NCI-H82 treated with DMSO at 0.1 percent for 48 hours (cell line): ENCODE measurements around the gene MATCAP1.

Source experiments
- DNase-seq: peaks from one replicate; lab custom pipeline; 2025; ENCODE audit not compliant: unreplicated experiment; lab: John Stamatoyannopoulos, UW

The MATCAP1 gene

GRCh38 chr16:67183627-67184452 lies at the start of gene MATCAP1:
TSS of gene MATCAP1 (minus strand) at chr16:67183963. CDS start at chr16:67180610, 3,353 bp downstream.
- peak; percentile 96 for DNase-seq

GRCh38 chr16:67230809-67231660 lies 47.3 kb upstream of the MATCAP1 start:
- no peak for DNase-seq

- no peak for DNase-seq
Observed at GRCh38 chr16:67229906-67230808, 46.4 kb upstream of the MATCAP1 start.

- DNase-seq = no peak
Observed at GRCh38 chr16:67228905-67229304, 45.1 kb upstream of the MATCAP1 start.

DNA sequence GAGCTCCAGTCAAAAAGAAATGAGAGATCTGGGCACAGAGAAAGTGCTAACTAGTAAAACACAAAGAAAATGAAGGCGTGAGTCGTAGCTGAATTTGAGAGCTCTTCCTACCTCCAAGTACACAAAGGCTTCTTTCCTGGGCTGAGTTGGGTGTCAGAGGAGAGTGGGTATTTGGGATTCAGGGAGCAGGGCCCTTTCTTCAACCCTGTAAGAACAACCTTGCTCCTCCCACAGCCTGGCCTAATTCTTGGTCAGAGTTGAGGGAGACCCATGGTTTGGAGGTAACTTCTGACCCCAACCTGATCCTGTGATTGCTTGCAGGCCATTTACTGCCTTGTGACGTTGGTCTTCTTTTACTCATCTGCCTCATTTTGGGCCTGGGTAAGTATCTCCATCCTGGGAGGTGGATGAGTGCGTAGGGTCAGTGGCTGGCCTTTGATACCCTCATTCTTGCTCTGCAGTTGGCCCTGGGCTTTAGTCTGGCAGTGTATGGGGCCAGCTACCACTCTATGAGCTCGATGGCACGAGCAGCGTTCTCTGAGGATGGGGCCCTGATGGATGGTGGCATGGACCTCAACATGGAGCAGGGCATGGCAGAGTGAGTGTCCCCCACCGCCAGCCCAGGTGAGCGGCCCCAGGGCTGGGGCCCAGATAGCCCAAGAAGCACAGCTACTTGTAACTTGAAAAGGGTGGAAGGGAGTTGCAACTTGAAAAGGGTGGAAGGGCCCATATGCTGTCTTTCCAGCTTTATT lies 44.4 kb upstream of the MATCAP1 start:
- DNase-seq = no peak

- DNase-seq = no peak
Observed at GRCh38 chr16:67227567-67227921, 43.8 kb upstream of the MATCAP1 start.

GRCh38 chr16:67226804-67227566 lies 43.2 kb upstream of the MATCAP1 start, which contains the start of gene TMEM208:
TSS of gene TMEM208 (plus strand) at chr16:67227130. CDS start at chr16:67227219, 89 bp downstream.
- DNase-seq = peak; percentile 92

- DNase-seq = no peak
Observed at GRCh38 chr16:67226295-67226803, 42.6 kb upstream of the MATCAP1 start.

DNA sequence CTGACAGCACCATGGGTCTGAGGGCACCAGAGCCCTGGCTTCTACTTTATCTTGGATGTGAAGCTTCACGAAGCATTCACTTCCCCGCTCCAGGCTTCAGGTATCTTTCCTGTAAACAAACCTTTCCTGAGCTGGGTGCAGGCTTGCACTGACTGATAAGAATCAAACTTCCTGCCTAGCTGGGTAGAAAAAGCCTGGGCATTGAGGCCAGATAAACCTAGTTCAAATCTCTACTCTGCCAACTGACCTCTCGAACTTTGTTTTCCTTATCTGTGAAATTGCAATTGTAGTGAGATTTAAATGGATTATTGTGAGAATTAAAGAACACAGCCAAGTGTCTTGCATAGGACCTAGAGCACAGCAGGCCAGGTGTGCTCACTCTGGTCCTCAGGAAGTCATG lies 40.2 kb upstream of the MATCAP1 start:
- DNase-seq = no peak

DNA sequence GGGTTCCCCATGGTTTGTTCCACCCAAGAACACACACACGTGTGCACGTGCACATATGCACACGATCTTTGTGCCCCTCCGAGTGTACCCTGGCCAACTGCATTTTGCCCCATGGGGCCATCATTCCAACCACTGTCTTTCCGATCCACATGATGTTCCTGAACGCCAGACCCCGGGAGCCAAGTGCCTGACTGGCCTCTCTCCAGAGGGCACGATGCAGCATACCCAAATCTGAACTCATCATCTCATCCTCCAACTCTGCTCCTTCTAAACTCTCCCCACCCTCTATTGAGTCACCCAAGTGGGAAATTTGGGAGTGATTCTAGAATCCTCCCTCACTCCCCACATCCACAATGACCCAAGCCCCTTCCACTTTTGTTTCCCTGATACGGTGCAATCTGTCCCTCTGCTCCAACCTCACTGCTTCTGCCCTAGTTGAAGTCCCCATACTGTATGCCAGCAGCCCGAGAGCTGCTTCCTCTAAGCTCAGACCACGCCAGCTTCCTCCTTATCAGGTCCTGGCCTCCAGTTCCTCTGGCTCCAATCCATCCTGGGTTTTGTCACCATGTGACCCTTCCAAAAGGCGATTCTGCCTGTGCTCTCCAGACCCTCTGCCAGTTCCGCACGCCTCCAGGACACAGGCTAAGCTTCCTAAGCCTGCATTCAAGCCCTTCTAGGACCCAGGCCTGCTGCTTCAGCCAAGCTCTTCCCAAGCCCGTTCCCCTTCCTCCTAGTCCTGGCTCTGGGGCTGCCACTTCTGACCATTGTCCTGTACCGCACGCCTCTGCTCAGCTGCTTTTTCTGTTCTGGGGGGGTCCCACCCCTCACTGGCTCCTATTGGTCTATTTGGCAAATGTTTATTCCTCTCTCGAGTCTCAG lies 33.1 kb upstream of the MATCAP1 start:
- no peak for DNase-seq

GRCh38 chr16:67215706-67216105 lies 31.9 kb upstream of the MATCAP1 start:
- DNase-seq = no peak

GRCh38 chr16:67213197-67214019 lies 29.6 kb upstream of the MATCAP1 start:
- DNase-seq = no peak

DNA sequence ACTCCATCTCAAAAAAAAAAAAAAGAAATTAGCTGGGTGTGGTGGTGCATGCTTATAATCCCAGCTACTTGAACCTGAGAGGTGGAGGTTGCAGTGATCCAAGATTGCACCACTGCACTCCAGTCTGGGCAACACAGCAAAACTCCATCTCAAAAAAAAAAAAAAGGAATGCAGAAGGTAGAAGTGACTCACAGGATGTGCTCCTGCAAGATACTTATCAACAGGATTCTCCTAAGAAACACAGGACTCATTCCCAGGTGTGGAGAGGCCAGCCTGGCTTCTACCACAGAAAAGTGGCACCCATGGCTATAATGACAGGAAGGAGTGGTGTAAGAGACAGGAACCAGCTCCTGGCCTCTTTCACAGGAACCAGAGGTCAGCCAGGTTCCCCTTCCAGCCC lies 29.0 kb upstream of the MATCAP1 start:
- no peak for DNase-seq

DNA sequence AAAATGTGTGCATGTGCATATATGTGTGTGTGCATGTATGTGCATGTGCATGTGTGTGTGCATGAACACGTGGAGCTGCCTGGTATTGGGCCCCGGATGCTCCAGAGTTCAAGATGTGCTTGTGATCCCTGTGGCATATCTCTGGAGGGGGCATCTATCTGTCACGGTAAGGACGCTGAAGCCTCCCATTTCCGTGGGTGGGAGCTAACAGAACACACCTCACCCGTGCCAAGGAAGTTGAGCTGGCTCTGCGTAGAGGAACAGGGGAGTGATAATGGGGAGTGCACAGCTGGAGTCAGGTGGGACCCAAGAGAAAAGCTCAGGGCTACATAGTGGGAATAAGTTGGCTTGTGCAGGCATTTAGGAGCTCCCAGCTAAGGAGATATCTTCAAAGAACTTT lies 27.9 kb upstream of the MATCAP1 start:
- DNase-seq = no peak

- DNase-seq = no peak
Observed at GRCh38 chr16:67210069-67210937, 26.5 kb upstream of the MATCAP1 start.

DNA sequence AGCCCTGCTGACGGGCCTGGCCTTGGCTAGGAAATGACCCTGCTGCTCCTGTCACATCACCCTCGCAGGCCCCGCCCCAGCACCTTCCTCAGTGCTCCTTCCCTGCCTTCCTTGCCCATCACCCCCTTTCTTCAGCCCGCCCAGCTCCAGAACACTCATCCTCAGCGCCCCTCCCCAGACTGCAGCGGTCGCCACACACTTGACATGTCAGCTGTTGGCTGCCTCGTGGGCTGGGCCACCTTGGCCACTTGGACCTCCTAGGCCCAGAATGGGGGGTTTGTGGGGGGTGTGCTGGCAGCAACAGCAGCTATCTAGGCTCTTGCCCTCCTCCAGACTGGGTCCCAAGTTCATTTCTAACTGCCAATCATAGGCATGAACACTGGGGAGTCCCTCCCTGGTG lies 25.8 kb upstream of the MATCAP1 start:
- no peak for DNase-seq
